MM.1S (cell line): Measurements from ENCODE around the gene CCL1.

Experiments
- CTCF ChIP-seq: fragments of 300-600 bp; sonication (generic); IDR thresholded peaks from 2 replicates; pipeline ENCODE4 v1.5.1; 2016; ENCODE audit warnings: antibody characterized with exemption, low read length, mixed read lengths
- EZH2 ChIP-seq: fragments of 300-600 bp; sonication (generic); optimal IDR thresholded peaks from 2 replicates; pipeline ENCODE3; 2017; ENCODE audit warnings: low read depth, mild to moderate bottlenecking, antibody characterized with exemption, low read length, mixed read lengths
- EZH2phosphoT487 ChIP-seq: fragments of 300-600 bp; sonication (generic); IDR thresholded peaks from 2 replicates; pipeline ENCODE4 v1.6.1; 2018; ENCODE audit warnings: antibody characterized with exemption, low read length

GRCh38 chr17:34351096-34351495 lies 11.9 kb downstream of the CCL1 start:
- TF ChIP-seq CTCF (no peak), EZH2phosphoT487 (no peak), EZH2 (no peak)
